K562 (cell line): ENCODE measurements around the gene CHD3. TPM values are rescaled to one million over a fixed set of nuclear protein-coding genes. Genes with fewer than 3 reads are reported as not detected.

Experiments
- ATAC-seq: fragments of 200-7000 bp; cut with Tn5 transposase; 3 replicates; pipeline ENCODE4 v1.9.1; 2020; ENCODE audit warnings: moderate library complexity
- BruUV-seq: library from RNA; stranded (reverse); fragments of 400-500 nt; replicated peaks from 2 replicates; lab custom pipeline; 2021; lab: Mats Ljungman, UMichigan
- CTCF ChIA-PET: fragments of 300-600 bp; formaldehyde crosslinking; extraction: SDS; loops from one replicate; lab custom pipeline; 2021; ENCODE audit warnings: low intra/inter-chr PET ratio; lab: Yijun Ruan, JAX
- POLR2A ChIA-PET: fragments of 300-600, 350-650 bp; sonication (Branson Sonifier 250); formaldehyde crosslinking; extraction: SDS; loops from one replicate; lab custom pipeline; 2021; ENCODE audit warnings: antibody characterized with exemption, inconsistent platforms; lab: Yijun Ruan, JAX
- DNase-seq, 4 experiments: peaks; one replicate each; pipeline versions ENCODE4 v3.0.0 to v3.0.0-alpha.2; 2011 to 2018; ENCODE audit warnings: low spot score in 3 of 4, mixed read lengths in 3 of 4; ENCODE audit errors: extremely low read depth in 1 of 4
- FAIRE-seq: peaks from 2 replicates; lab custom pipeline; 2011; peaks lifted over from hg19 to GRCh38; lab: Jason Lieb, UNC
- H2AFZ ChIP-seq: 2 replicates; pipeline ENCODE4 v1.6.0; 2011; ENCODE audit warnings: low read depth, low read length, control low read depth, inconsistent platforms
- H3K27ac ChIP-seq: fragments of 200-600 bp; 3 replicates; pipeline ENCODE4 v1.8.0; 2011; ENCODE audit warnings: low read depth, mild to moderate bottlenecking, control low read depth, inconsistent platforms, low read length, moderate library complexity, mixed read lengths; ENCODE audit errors: extremely low read depth
- H3K27me3 ChIP-seq, 2 experiments: fragments of 300-600 bp in 1 of 2; 2 replicates in 1 of 2; 3 replicates in 1 of 2; pipeline versions ENCODE4 v1.6.0 to v1.8.0; 2011; ENCODE audit warnings: inconsistent platforms in 2 of 2, low read length in 2 of 2, mild to moderate bottlenecking in 1 of 2, mixed read lengths in 1 of 2, moderate library complexity in 1 of 2; ENCODE audit not compliant: control insufficient read depth in 2 of 2, insufficient read depth in 2 of 2
- H3K36me3 ChIP-seq: fragments of 300-600 bp; 3 replicates; pipeline ENCODE4 v1.8.0; 2011; ENCODE audit warnings: mild to moderate bottlenecking, low read length, inconsistent platforms; ENCODE audit not compliant: control insufficient read depth, insufficient read depth
- H3K4me1 ChIP-seq, 2 experiments: fragments of 200-600 bp in 1 of 2; replicated peaks in 1 of 2; 2 replicates in 1 of 2; 3 replicates in 1 of 2; pipeline versions ENCODE4 v1.5.1 to v1.8.0; 2011; ENCODE audit warnings: inconsistent platforms in 2 of 2, low read length in 2 of 2, mild to moderate bottlenecking in 1 of 2, mixed read lengths in 1 of 2, moderate library complexity in 1 of 2; ENCODE audit not compliant: control insufficient read depth in 2 of 2, insufficient read depth in 2 of 2
- H3K4me2 ChIP-seq: 2 replicates; pipeline ENCODE4 v1.6.1; 2011; ENCODE audit warnings: low read length, control low read depth, inconsistent platforms, mixed read lengths; ENCODE audit not compliant: insufficient read depth
- H3K4me3 ChIP-seq: fragments of 200-600 bp; sonication (generic), shearing (Covaris generic); 2 replicates; pipeline ENCODE4 v1.5.1; 2016; ENCODE audit warnings: control low read depth, inconsistent platforms
- H3K79me2 ChIP-seq: fragments of 200-600 bp; 3 replicates; pipeline ENCODE4 v1.8.0; 2011; ENCODE audit warnings: low read length, inconsistent platforms; ENCODE audit not compliant: control insufficient read depth, insufficient read depth
- H3K9ac ChIP-seq, 2 experiments: 2 replicates each; pipeline versions ENCODE4 v1.6.0 to v1.6.1; 2011; ENCODE audit warnings: low read depth in 2 of 2, low read length in 2 of 2, control low read depth in 1 of 2, inconsistent platforms in 1 of 2, mild to moderate bottlenecking in 1 of 2, mixed read lengths in 1 of 2; ENCODE audit not compliant: insufficient read depth in 1 of 2
- H3K9me1 ChIP-seq: one replicate; pipeline ENCODE4 v1.6.0; 2011; ENCODE audit warnings: inconsistent platforms, mild to moderate bottlenecking, low read length, moderate library complexity; ENCODE audit not compliant: control insufficient read depth, insufficient read depth
- H3K9me3 ChIP-seq: replicated peaks from 2 replicates; pipeline ENCODE4 v1.5.1; 2011; ENCODE audit warnings: low read depth, low read length, inconsistent platforms; ENCODE audit not compliant: control insufficient read depth, insufficient read depth
- H4K20me1 ChIP-seq: replicated peaks from 2 replicates; pipeline ENCODE4 v1.6.1; 2011; ENCODE audit warnings: low read length, inconsistent platforms, mixed read lengths; ENCODE audit not compliant: control insufficient read depth, insufficient read depth
- CC2D1A ChIP-seq: fragments of 450-650 bp; IDR thresholded peaks from 2 replicates; pipeline ENCODE4 v1.6.1; 2017; ENCODE audit warnings: mild to moderate bottlenecking
- MCM7 ChIP-seq, 2 experiments: fragments of 450-650 bp; IDR thresholded peaks; 2 replicates each; pipeline ENCODE4 v1.6.1; 2016 to 2018
- MYC ChIP-seq, 2 experiments: fragments of 250-450 bp in 1 of 2; sonication (Bioruptor Pico) in 1 of 2; IDR thresholded peaks; 2 replicates each; pipeline versions ENCODE4 v1.5.1 to v1.6.1; 2012 to 2021; ENCODE audit warnings: low read depth in 2 of 2, borderline replicate concordance in 1 of 2, improper control_type of control experiment in 1 of 2, low read length in 1 of 2, mild to moderate bottlenecking in 1 of 2, moderate library complexity in 1 of 2
- PHF21A ChIP-seq: fragments of 450-650 bp; IDR thresholded peaks from 2 replicates; pipeline ENCODE4 v1.6.1; 2017; ENCODE audit warnings: low read depth, borderline replicate concordance
- SNRNP70 ChIP-seq: fragments of 200-400 bp; formaldehyde crosslinking; optimal IDR thresholded peaks from 2 replicates; pipeline ENCODE3; 2017; ENCODE audit warnings: low read depth, low read length
- ZNF12 ChIP-seq: sonication (generic); formaldehyde crosslinking; IDR thresholded peaks from 2 replicates; pipeline ENCODE4 v1.4.0; 2020; ENCODE audit warnings: mild to moderate bottlenecking, missing genetic modification reagents
- WGBS: fragments of 100-300 bp; shearing (Covaris generic); methylation state at CpG from one replicate; pipeline ENCODE4 v1.1.6; 2016; ENCODE audit warnings: low coverage, mixed read lengths; ENCODE audit not compliant: insufficient coverage; ENCODE audit errors: missing lambda C conversion rate; 5-methylcytosine and 5-hydroxymethylcytosine counted together
- in situ Hi-C: fragments of 300-500 bp; cut with MboI; formaldehyde crosslinking; loops from 4 replicates; pipeline ENCODE4 v1.15.0; 2018; ENCODE audit warnings: inconsistent platforms, mixed read lengths
- intact Hi-C: fragments of 100-400 bp; cut with micrococcal nuclease; formaldehyde crosslinking; loops from 2 replicates; pipeline ENCODE4 v1.14.2; 2022
- polyA plus RNA-seq, 8 experiments: library from polyadenylated mRNA; depleted of rRNA in 4 of 8; stranded (reverse) in 5 of 8; unstranded in 3 of 8; fragments of >200 nt; fragmentation: Nextera tagmentation in 2 of 8; fragmentation: Illumina TruSeq in 1 of 8; extraction: Ambion mirVana in 2 of 8; extraction: Trizol in 1 of 8; gene quantifications; 2 replicates each; pipeline versions ENCODE4 v1.2.1 to v1.2.3, GENCODE V29; 2011 to 2014; ENCODE audit warnings: inconsistent platforms in 1 of 8, missing spikeins in 1 of 8
- total RNA-seq, 7 experiments: library from RNA; depleted of rRNA in 6 of 7; stranded (reverse); fragments of >200 nt in 6 of 7; fragmentation: Illumina TruSeq in 2 of 7; extraction: Trizol in 2 of 7; gene quantifications; 2 replicates each; pipeline versions ENCODE4 v1.2.1 to v1.2.3, GENCODE V29; 2011 to 2021; ENCODE audit warnings: low replicate concordance in 1 of 7
- TF ChIP-seq, protein P1 (sequence below), 2 experiments: fragments of 450-650 bp; IDR thresholded peaks; 2 replicates each; pipeline ENCODE4 v1.6.1; 2018; ENCODE audit warnings: mild to moderate bottlenecking in 2 of 2, low read depth in 1 of 2; ENCODE audit not compliant: partially characterized antibody in 2 of 2
- TF ChIP-seq, protein P2 (sequence below): fragments of 450-650 bp; conservative IDR thresholded peaks from 2 replicates; pipeline ENCODE4 v1.6.1; 2016; ENCODE audit warnings: missing genetic modification characterization, low read depth, mild to moderate bottlenecking, control low read depth, missing compliant biosample characterization
- TF ChIP-seq, protein P3 (sequence below): fragments of 450-650 bp; IDR thresholded peaks from 2 replicates; pipeline ENCODE4 v1.6.1; 2017; ENCODE audit warnings: antibody characterized with exemption

CHD3 gene
- total and polyA plus RNA-seq, 9 of the 15 experiments (the other 6 are each of a cell fraction or from before 2014, with no cell fraction given), result 0.39 to 38.2 (median 21.2) TPM

DNA sequence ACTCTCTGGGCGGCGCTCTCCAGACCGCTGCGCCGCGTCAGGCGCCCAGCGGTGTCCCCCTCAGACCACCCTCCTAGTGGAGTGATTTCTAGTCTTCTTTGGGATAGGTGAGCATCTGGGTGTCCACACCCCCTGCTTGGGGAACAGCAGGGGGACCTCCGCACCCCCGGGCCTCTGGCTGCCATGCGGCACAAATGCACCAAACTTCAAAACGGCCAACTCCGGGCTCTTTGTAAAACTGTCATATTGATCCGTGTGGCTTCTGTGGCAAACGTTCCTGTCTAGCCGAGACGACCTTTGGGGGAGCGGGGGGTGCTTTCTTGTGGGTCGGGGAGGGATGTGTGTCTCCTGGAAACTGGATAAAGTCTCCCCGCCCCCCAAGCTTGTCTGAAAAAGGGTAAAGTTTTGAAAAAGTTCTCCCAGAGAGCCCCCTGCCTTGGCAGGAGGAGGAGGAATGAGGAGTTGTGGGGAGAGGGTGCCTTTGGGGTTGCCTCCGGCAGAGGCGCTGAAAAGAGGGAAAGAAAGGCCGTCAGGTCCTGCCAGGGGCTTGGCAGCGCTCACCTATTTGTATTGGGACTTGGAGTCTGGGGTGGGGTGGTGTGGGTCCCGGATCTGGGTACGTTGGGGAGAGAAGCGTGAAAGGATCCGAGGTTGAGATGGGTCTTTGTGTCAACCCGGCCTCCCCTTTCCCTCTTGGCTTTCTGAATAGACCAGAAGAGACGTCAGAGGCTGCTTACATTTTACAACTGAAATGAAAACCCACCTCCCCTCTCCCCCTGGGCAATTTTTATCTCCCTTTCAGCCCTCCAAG lies 2.2 kb upstream of the CHD3 start:
- H3K4me1 ChIP-seq, result peaks cover 30 to 38% of the 10 kb centered on the region in 2 experiments; a peak in 4 of 5 replicates
- ATAC-seq (peak; percentile 58), FAIRE-seq (peak; percentile 75), DNase-seq (peak in 2 of 4 experiments; percentile 21 to 34)
- H2AFZ ChIP-seq, result peak overlapping the region; percentile 66
- H3K9me3 ChIP-seq, result no peaks in the 10 kb centered on the region
- H3K4me2 ChIP-seq, result peak overlapping the region; percentile 92
- H3K79me2 ChIP-seq, result peaks cover 56% of the 10 kb centered on the region
- H3K9me1 ChIP-seq, result peaks cover 3% of the 10 kb centered on the region
- in situ Hi-C loops, result no loop called here
- CTCF ChIA-PET, result interaction anchor here (0.6 kb wide), 1 partner anchor 24 kb away, joined by 5 read pairs; no protein-coding TSS in a partner anchor
- peaks cover 25% of the 10 kb centered on the region; the same call in 1 of the 3 replicates for H3K36me3 ChIP-seq
- no peaks in the 10 kb centered on the region; the same call in 1 of the 2 replicates for H4K20me1 ChIP-seq
- peak overlapping the region; percentile 86 to 97 for H3K9ac ChIP-seq
- intact Hi-C loops, result loop anchor here (2.0 kb wide), 1 partner anchor 30 kb away; the partner anchor contains the start of gene NAA38
- peak overlapping the region; percentile 97 for H3K27ac ChIP-seq
- 1% methylated on average over 24 of the region's 30 CpGs for WGBS
- H3K4me3 ChIP-seq, result peak overlapping the region; percentile 66
- TSS peak; percentile 53 for BruUV-seq
- POLR2A ChIA-PET, result interaction anchor here (0.8 to 1.0 kb wide), 2 partner anchors 13 to 188 kb away, joined by 3 read pairs; no protein-coding TSS in a partner anchor
- H3K27me3 ChIP-seq, result no peaks in the 10 kb centered on the region
- TF ChIP-seq, protein P1, sequence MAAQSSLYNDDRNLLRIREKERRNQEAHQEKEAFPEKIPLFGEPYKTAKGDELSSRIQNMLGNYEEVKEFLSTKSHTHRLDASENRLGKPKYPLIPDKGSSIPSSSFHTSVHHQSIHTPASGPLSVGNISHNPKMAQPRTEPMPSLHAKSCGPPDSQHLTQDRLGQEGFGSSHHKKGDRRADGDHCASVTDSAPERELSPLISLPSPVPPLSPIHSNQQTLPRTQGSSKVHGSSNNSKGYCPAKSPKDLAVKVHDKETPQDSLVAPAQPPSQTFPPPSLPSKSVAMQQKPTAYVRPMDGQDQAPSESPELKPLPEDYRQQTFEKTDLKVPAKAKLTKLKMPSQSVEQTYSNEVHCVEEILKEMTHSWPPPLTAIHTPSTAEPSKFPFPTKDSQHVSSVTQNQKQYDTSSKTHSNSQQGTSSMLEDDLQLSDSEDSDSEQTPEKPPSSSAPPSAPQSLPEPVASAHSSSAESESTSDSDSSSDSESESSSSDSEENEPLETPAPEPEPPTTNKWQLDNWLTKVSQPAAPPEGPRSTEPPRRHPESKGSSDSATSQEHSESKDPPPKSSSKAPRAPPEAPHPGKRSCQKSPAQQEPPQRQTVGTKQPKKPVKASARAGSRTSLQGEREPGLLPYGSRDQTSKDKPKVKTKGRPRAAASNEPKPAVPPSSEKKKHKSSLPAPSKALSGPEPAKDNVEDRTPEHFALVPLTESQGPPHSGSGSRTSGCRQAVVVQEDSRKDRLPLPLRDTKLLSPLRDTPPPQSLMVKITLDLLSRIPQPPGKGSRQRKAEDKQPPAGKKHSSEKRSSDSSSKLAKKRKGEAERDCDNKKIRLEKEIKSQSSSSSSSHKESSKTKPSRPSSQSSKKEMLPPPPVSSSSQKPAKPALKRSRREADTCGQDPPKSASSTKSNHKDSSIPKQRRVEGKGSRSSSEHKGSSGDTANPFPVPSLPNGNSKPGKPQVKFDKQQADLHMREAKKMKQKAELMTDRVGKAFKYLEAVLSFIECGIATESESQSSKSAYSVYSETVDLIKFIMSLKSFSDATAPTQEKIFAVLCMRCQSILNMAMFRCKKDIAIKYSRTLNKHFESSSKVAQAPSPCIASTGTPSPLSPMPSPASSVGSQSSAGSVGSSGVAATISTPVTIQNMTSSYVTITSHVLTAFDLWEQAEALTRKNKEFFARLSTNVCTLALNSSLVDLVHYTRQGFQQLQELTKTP (IDR thresholded peaks at IDR 0.05; ENCODE audit: low read depth in 1 of 2, partially characterized antibody in 2 of 2), result peak in 1 of 2 experiments; percentile 67
- TF ChIP-seq, protein P2, sequence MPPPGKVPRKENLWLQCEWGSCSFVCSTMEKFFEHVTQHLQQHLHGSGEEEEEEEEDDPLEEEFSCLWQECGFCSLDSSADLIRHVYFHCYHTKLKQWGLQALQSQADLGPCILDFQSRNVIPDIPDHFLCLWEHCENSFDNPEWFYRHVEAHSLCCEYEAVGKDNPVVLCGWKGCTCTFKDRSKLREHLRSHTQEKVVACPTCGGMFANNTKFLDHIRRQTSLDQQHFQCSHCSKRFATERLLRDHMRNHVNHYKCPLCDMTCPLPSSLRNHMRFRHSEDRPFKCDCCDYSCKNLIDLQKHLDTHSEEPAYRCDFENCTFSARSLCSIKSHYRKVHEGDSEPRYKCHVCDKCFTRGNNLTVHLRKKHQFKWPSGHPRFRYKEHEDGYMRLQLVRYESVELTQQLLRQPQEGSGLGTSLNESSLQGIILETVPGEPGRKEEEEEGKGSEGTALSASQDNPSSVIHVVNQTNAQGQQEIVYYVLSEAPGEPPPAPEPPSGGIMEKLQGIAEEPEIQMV (tag), result peak; percentile 82
- 0 out of 2 replicates have a peak, but pooled peaks have one; percentile 6 for TF ChIP-seq MYC (IDR thresholded peaks at IDR 0.05; ENCODE audit: low read depth, low read length)
- 0 out of 2 replicates have a peak, but pooled peaks have one; percentile 12 for TF ChIP-seq MYC (CRISPR knock-in tag; IDR thresholded peaks at IDR 0.05; ENCODE audit: borderline replicate concordance, low read depth)
- TF ChIP-seq, protein P3, sequence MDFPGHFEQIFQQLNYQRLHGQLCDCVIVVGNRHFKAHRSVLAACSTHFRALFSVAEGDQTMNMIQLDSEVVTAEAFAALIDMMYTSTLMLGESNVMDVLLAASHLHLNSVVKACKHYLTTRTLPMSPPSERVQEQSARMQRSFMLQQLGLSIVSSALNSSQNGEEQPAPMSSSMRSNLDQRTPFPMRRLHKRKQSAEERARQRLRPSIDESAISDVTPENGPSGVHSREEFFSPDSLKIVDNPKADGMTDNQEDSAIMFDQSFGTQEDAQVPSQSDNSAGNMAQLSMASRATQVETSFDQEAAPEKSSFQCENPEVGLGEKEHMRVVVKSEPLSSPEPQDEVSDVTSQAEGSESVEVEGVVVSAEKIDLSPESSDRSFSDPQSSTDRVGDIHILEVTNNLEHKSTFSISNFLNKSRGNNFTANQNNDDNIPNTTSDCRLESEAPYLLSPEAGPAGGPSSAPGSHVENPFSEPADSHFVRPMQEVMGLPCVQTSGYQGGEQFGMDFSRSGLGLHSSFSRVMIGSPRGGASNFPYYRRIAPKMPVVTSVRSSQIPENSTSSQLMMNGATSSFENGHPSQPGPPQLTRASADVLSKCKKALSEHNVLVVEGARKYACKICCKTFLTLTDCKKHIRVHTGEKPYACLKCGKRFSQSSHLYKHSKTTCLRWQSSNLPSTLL, result peak; percentile 75
- no peak for TF ChIP-seq MCM7 (IDR thresholded peaks at IDR 0.05)
- TF ChIP-seq ZNF12 (CRISPR knock-in tag), result 0 out of 2 replicates have a peak, but pooled peaks have one; percentile 53
- no peak for TF ChIP-seq PHF21A
- no peak for TF ChIP-seq SNRNP70
- 0 out of 2 replicates have a peak, but pooled peaks have one; percentile 57 for TF ChIP-seq CC2D1A
